Mesendoderm (in vitro differentiated cells): Measurements from ENCODE around the gene CHD8. TPM values are rescaled to one million over a fixed set of nuclear protein-coding genes. Genes with fewer than 3 reads are reported as not detected.

ENCODE experiments used
- DNase-seq: peaks from one replicate; pipeline ENCODE4 v3.0.0; 2013
- H2AK5ac ChIP-seq: 2 replicates; pipeline ENCODE4 v1.6.1; 2013; ENCODE audit warnings: low read length, inconsistent platforms
- H2BK120ac ChIP-seq: 2 replicates; pipeline ENCODE4 v1.6.1; 2013; ENCODE audit warnings: low read depth, mild to moderate bottlenecking, low read length, moderate library complexity, mixed read lengths
- H2BK15ac ChIP-seq: replicated peaks from 2 replicates; pipeline ENCODE4 v1.6.1; 2013; ENCODE audit warnings: low read depth, mild to moderate bottlenecking, moderate library complexity
- H2BK5ac ChIP-seq: 2 replicates; pipeline ENCODE4 v1.6.1; 2013; ENCODE audit warnings: low read length, inconsistent platforms
- H3K18ac ChIP-seq: 2 replicates; pipeline ENCODE4 v1.6.1; 2013; ENCODE audit warnings: mild to moderate bottlenecking, low read length, mixed read lengths
- H3K23ac ChIP-seq: one replicate; pipeline ENCODE4 v1.6.1; 2013; ENCODE audit warnings: low read length
- H3K27ac ChIP-seq: 2 replicates; pipeline ENCODE4 v1.5.1; 2013; ENCODE audit warnings: low read depth, mild to moderate bottlenecking, inconsistent platforms, low read length, moderate library complexity
- H3K27me3 ChIP-seq: 2 replicates; pipeline ENCODE4 v1.6.1; 2013; ENCODE audit warnings: low read length, control low read depth, mild to moderate bottlenecking, inconsistent platforms; ENCODE audit not compliant: insufficient read depth, poor library complexity
- H3K36me3 ChIP-seq: 2 replicates; pipeline ENCODE4 v1.6.1; 2013; ENCODE audit warnings: low read length, inconsistent platforms; ENCODE audit not compliant: control insufficient read depth, insufficient read depth
- H3K4ac ChIP-seq: one replicate; pipeline ENCODE4 v1.6.1; 2013; ENCODE audit warnings: low read depth, mild to moderate bottlenecking, low read length, moderate library complexity
- H3K4me1 ChIP-seq: 2 replicates; pipeline ENCODE4 v1.6.1; 2013; ENCODE audit warnings: low read depth, low read length, inconsistent platforms; ENCODE audit not compliant: control insufficient read depth
- H3K4me2 ChIP-seq: 2 replicates; pipeline ENCODE4 v1.6.1; 2013; ENCODE audit warnings: low read length
- H3K4me3 ChIP-seq: 2 replicates; pipeline ENCODE4 v1.5.1; 2013; ENCODE audit warnings: mild to moderate bottlenecking, low read length
- H3K56ac ChIP-seq: one replicate; pipeline ENCODE4 v1.6.1; 2013; ENCODE audit warnings: low read length
- H3K79me1 ChIP-seq: 2 replicates; pipeline ENCODE4 v1.6.1; 2013; ENCODE audit warnings: low read length, inconsistent platforms
- H3K79me2 ChIP-seq: 2 replicates; pipeline ENCODE4 v1.6.1; 2013; ENCODE audit warnings: mild to moderate bottlenecking, low read length; ENCODE audit not compliant: control insufficient read depth, insufficient read depth
- H3K9ac ChIP-seq: 2 replicates; pipeline ENCODE4 v1.6.1; 2013; ENCODE audit warnings: low read length, inconsistent platforms
- H4K5ac ChIP-seq: one replicate; pipeline ENCODE4 v1.6.1; 2013; ENCODE audit warnings: low read length
- H4K8ac ChIP-seq: one replicate; pipeline ENCODE4 v1.6.1; 2013; ENCODE audit warnings: low read depth, mild to moderate bottlenecking, control low read depth, low read length, moderate library complexity
- WGBS: extraction: QIAGEN DNeasy Blood & Tissue Kit; methylation state at CpG from one replicate; pipeline ENCODE4 v1.1.7; 2013; ENCODE audit warnings: low lambda C conversion rate, missing lambda C conversion rate; ENCODE audit not compliant: insufficient coverage; ENCODE audit errors: extremely low coverage; 5-methylcytosine and 5-hydroxymethylcytosine counted together
- polyA plus RNA-seq, 2 experiments: library from polyadenylated mRNA; stranded (reverse); fragments of 200-250 nt; gene quantifications; one replicate each; pipeline ENCODE4 v1.2.3, GENCODE V29; 2013

The CHD8 gene
- polyA plus RNA-seq (2013, experiment 1 of 2) = 48.8 TPM
- polyA plus RNA-seq (2013, experiment 2 of 2) = 46.9 TPM

- Histone ChIP-seq H3K18ac (peak within 1 kb of the TSS; percentile 44), H4K8ac (no peak within 1 kb of the TSS), H3K23ac (no peak within 1 kb of the TSS), H3K4me2 (peak within 1 kb of the TSS; percentile 79), H3K36me3 (peaks cover 2% of the 10 kb centered on the region), H3K4me1 (no peaks in the 10 kb centered on the region), H4K5ac (no peak within 1 kb of the TSS), H2AK5ac (no peak within 1 kb of the TSS), H3K27me3 (no peaks in the 10 kb centered on the region), H3K4me3 (peak within 1 kb of the TSS; percentile 26), H3K56ac (peak within 1 kb of the TSS; percentile 85), H2BK120ac (peak within 1 kb of the TSS; percentile 30), H3K4ac (peak within 1 kb of the TSS; percentile 92), H2BK15ac (no peak within 1 kb of the TSS), H3K79me2 (peaks cover 37% of the 10 kb centered on the region), H3K9ac (peak within 1 kb of the TSS; percentile 71), H2BK5ac (no peak within 1 kb of the TSS), H3K27ac (peak within 1 kb of the TSS; percentile 44), H3K79me1 (no peaks in the 10 kb centered on the region)
- no CpG with 5 or more reads among the region's 36 CpGs for WGBS
- DNase-seq = peak; percentile 100
Observed at GRCh38 chr14:21455912-21456667, at the start of gene CHD8. Gene CHD8, minus strand, starts transcription at chr14:21456123. Its CDS starts 24,480 bp downstream, at chr14:21431643.

GRCh38 chr14:21505012-21505553, 49.2 kb upstream of the CHD8 start:
- Histone ChIP-seq H4K5ac (no peak overlapping the region), H3K4me1 (peaks cover 3% of the 10 kb centered on the region), H3K18ac (no peak overlapping the region), H3K79me2 (peaks cover 31% of the 10 kb centered on the region), H3K27ac (no peak overlapping the region), H3K9ac (no peak overlapping the region), H3K36me3 (peaks cover 6% of the 10 kb centered on the region), H3K4me2 (no peak overlapping the region), H3K27me3 (no peaks in the 10 kb centered on the region), H3K23ac (no peak overlapping the region), H3K4ac (no peak overlapping the region), H3K4me3 (no peak overlapping the region), H2BK15ac (no peak overlapping the region), H2BK5ac (no peak overlapping the region), H2AK5ac (no peak overlapping the region), H4K8ac (no peak overlapping the region), H2BK120ac (no peak overlapping the region), H3K79me1 (peaks cover 2% of the 10 kb centered on the region), H3K56ac (no peak overlapping the region)
- no peak for DNase-seq

GRCh38 chr14:21503376-21503775, 47.5 kb upstream of the CHD8 start:
- H4K8ac ChIP-seq = no peak overlapping the region
- WGBS = no CpG with 5 or more reads among the region's 4 CpGs
- peaks cover 8% of the 10 kb centered on the region for H3K36me3 ChIP-seq
- no peak overlapping the region for H2BK15ac ChIP-seq
- no peak for DNase-seq
- no peak overlapping the region for H4K5ac ChIP-seq
- H2BK120ac ChIP-seq = no peak overlapping the region
- H3K9ac ChIP-seq = no peak overlapping the region
- peaks cover 17% of the 10 kb centered on the region for H3K79me2 ChIP-seq
- no peak overlapping the region for H3K27ac ChIP-seq
- no peak overlapping the region for H3K56ac ChIP-seq
- no peak overlapping the region for H3K23ac ChIP-seq
- H2BK5ac ChIP-seq = no peak overlapping the region
- no peak overlapping the region for H3K4me2 ChIP-seq
- H3K27me3 ChIP-seq = no peaks in the 10 kb centered on the region
- no peak overlapping the region for H3K4me3 ChIP-seq
- no peak overlapping the region for H3K18ac ChIP-seq
- H3K79me1 ChIP-seq = no peaks in the 10 kb centered on the region
- no peak overlapping the region for H2AK5ac ChIP-seq
- H3K4ac ChIP-seq = no peak overlapping the region
- H3K4me1 ChIP-seq = no peaks in the 10 kb centered on the region

DNA sequence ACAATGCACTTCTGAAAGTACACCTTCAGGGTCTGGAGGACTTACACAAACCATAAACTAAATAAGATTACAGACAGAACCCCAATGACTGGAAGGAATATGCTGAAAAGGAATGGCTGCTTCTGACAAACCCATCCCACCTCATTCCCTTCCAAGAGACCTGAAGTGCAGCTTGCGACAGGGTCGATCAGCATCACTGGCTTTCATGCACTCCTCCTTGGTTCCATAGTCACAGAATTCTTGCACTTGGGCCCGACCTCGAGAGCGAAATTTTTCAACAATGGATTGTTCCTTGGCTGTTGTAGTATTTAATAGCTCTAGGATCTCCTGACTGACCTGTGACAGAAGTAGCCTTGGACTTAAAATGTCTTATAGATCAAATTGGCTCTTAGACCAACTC, 45.6 kb upstream of the CHD8 start:
- no CpG with 5 or more reads among the region's 5 CpGs for WGBS
- H3K36me3 ChIP-seq = peaks cover 11% of the 10 kb centered on the region

GRCh38 chr14:21498540-21499526, 42.9 kb upstream of the CHD8 start:
- Histone ChIP-seq H3K4me3 (no peak overlapping the region), H4K8ac (no peak overlapping the region), H3K27me3 (no peaks in the 10 kb centered on the region), H3K18ac (no peak overlapping the region), H2BK15ac (no peak overlapping the region), H3K23ac (no peak overlapping the region), H3K36me3 (peaks cover 17% of the 10 kb centered on the region), H4K5ac (no peak overlapping the region), H3K4me1 (no peaks in the 10 kb centered on the region), H3K79me1 (no peaks in the 10 kb centered on the region), H3K4ac (no peak overlapping the region), H2BK5ac (no peak overlapping the region), H3K4me2 (no peak overlapping the region), H2BK120ac (no peak overlapping the region), H3K56ac (no peak overlapping the region), H2AK5ac (no peak overlapping the region), H3K79me2 (no peaks in the 10 kb centered on the region), H3K27ac (no peak overlapping the region), H3K9ac (no peak overlapping the region)
- peak; percentile 81 for DNase-seq
- WGBS = no CpG with 5 or more reads among the region's 5 CpGs

More for the DNA sequence above, 45.6 kb upstream of the CHD8 start:
- no peak overlapping the region for H4K8ac ChIP-seq
- no peak overlapping the region for H3K4ac ChIP-seq
- no peak overlapping the region for H2BK15ac ChIP-seq
- no peak overlapping the region for H4K5ac ChIP-seq
- H3K18ac ChIP-seq = no peak overlapping the region
- no peak overlapping the region for H3K4me2 ChIP-seq
- H3K27ac ChIP-seq = no peak overlapping the region
- no peak overlapping the region for H3K4me3 ChIP-seq
- no peak overlapping the region for H2BK120ac ChIP-seq
- no peaks in the 10 kb centered on the region for H3K79me1 ChIP-seq
- H2AK5ac ChIP-seq = no peak overlapping the region
- no peak overlapping the region for H3K9ac ChIP-seq
- no peak overlapping the region for H3K56ac ChIP-seq
- H3K4me1 ChIP-seq = no peaks in the 10 kb centered on the region
- no peak overlapping the region for H2BK5ac ChIP-seq
- no peak overlapping the region for H3K23ac ChIP-seq
- peaks cover 4% of the 10 kb centered on the region for H3K79me2 ChIP-seq
- no peak for DNase-seq
- H3K27me3 ChIP-seq = no peaks in the 10 kb centered on the region
